ENCODE results near the gene PERM1.

DNA sequence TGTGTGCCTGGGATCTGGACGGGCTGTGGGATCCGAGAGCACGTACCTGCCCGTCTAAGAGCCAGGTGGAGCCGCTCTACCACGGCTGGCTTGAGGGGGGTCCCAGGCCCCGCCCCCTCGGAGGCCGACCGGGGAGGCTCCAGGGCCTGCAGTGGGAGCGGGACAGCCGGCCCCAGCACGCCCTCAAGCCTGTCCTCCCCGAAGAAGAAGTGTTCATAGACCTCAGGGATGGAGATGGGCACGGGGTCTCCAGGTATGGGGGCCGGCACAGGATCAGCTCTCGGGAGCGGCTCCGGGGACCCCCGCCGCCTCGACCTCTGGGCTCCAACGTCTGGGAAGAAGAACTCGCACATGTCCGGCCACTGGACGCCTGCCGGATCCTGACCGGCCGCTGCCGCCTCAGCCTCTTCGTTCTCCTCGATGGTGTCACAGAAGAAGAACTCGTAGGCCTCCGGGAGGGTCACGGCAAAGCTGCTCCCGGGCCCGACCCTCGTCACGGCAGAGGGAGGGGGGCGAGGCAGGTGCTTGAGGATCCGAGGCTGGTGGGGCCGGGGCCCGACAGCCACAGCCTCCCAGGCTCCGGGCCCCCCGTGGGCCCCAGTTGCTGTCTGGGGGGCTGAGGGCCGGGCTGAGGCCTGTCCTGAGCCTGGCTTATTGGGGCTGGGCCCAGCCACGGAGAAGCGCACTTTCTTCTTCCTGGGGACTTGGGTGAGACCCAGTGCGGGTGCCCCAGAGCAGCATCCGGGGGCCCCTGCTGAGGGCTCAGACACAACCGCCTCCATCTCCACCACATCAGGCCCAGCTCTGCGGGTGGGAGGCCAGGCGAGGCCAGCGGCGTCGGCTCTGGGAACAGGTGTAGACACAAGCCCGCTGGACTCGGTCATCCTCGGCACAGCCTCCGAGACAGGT is 2.8 kb downstream of the PERM1 start:
- TF ChIP-seq, protein P1, sequence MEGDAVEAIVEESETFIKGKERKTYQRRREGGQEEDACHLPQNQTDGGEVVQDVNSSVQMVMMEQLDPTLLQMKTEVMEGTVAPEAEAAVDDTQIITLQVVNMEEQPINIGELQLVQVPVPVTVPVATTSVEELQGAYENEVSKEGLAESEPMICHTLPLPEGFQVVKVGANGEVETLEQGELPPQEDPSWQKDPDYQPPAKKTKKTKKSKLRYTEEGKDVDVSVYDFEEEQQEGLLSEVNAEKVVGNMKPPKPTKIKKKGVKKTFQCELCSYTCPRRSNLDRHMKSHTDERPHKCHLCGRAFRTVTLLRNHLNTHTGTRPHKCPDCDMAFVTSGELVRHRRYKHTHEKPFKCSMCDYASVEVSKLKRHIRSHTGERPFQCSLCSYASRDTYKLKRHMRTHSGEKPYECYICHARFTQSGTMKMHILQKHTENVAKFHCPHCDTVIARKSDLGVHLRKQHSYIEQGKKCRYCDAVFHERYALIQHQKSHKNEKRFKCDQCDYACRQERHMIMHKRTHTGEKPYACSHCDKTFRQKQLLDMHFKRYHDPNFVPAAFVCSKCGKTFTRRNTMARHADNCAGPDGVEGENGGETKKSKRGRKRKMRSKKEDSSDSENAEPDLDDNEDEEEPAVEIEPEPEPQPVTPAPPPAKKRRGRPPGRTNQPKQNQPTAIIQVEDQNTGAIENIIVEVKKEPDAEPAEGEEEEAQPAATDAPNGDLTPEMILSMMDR (IDR thresholded peaks at IDR 0.05) = no peak
- TF ChIP-seq EP300 (IDR thresholded peaks at IDR 0.05) = no peak

Data from gastroesophageal sphincter (tissue), 3 donors.